Activated gamma-delta T cell treated with Interleukin-2 at 50 U/mL for 16 hours (primary cell): ENCODE results near the gene TTR.

ENCODE experiments used
- DNase-seq: peaks from one replicate; pipeline ENCODE4 v3.0.0-alpha.2; 2020

The TTR gene

DNA sequence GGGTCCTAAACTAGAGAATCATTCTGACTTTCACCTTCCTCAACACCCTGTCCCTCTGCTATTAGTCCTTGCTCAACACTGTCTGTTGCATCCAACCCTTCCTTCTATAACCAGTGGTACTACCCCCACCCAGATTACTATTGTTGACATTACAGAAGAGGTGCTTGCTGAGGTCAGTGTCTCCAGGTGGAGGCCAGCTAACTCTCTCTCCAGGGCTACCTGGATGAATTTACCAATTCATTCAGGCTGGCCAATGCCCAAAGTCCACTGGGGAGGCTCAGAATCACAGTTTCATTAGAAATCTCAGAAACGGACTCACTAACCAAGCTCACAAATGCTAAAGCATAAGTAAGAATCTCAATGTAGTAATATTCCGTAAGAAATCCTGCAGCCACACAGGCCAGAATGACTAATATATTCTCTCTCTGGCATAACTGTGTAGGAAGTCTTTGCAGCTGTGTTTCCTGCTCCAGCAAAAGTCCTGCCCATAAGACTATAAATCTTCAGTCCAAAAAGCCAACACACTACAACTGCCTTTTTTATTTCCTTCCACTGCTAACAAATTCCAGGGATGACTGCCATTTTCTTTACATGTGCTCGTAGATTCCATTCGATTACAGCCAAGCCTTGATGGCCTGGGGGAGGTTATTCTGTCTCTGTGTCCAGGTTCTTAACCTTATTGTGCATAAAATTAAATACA is 10.0 kb upstream of the TTR start:
- no peak for DNase-seq

- DNase-seq, result no peak
Observed at GRCh38 chr18:31583185-31583854, 8.4 kb upstream of the TTR start.

- no peak for DNase-seq
Observed at GRCh38 chr18:31585991-31586390, 5.7 kb upstream of the TTR start.

GRCh38 chr18:31586616-31587015 is 5.1 kb upstream of the TTR start:
- no peak for DNase-seq

- no peak for DNase-seq
Observed at GRCh38 chr18:31587529-31587928, 4.1 kb upstream of the TTR start.

DNA sequence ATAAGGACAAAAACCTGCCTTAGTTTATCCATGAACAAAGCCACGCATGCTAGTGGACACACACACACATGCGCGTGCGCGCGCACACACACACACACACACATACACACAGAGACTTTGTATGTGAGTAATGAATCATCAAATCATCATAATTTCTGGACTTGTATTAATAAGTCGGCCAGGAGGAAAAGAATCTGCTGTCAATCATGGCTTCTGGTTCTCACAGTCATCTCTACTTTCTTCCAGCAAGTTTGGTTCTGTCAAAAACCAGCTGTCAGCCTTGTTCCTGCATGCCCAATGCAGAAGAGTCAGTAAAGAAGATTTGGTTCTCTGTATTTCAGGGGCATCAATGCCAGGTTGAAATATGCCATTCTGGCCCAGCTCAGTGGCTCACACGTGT is 1.1 kb upstream of the TTR start:
- DNase-seq, result no peak

- DNase-seq, result no peak
Observed at GRCh38 chr18:31591113-31591512, 564 bp upstream of the TTR start.

DNA sequence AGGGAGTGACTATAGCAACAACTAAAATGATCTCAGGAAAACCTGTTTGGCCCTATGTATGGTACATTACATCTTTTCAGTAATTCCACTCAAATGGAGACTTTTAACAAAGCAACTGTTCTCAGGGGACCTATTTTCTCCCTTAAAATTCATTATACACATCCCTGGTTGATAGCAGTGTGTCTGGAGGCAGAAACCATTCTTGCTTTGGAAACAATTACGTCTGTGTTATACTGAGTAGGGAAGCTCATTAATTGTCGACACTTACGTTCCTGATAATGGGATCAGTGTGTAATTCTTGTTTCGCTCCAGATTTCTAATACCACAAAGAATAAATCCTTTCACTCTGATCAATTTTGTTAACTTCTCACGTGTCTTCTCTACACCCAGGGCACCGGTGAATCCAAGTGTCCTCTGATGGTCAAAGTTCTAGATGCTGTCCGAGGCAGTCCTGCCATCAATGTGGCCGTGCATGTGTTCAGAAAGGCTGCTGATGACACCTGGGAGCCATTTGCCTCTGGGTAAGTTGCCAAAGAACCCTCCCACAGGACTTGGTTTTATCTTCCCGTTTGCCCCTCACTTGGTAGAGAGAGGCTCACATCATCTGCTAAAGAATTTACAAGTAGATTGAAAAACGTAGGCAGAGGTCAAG is 955 bp downstream of the TTR start:
- DNase-seq, result no peak

GRCh38 chr18:31595121-31595771 is 3.6 kb downstream of the TTR start:
- DNase-seq, result no peak

DNA sequence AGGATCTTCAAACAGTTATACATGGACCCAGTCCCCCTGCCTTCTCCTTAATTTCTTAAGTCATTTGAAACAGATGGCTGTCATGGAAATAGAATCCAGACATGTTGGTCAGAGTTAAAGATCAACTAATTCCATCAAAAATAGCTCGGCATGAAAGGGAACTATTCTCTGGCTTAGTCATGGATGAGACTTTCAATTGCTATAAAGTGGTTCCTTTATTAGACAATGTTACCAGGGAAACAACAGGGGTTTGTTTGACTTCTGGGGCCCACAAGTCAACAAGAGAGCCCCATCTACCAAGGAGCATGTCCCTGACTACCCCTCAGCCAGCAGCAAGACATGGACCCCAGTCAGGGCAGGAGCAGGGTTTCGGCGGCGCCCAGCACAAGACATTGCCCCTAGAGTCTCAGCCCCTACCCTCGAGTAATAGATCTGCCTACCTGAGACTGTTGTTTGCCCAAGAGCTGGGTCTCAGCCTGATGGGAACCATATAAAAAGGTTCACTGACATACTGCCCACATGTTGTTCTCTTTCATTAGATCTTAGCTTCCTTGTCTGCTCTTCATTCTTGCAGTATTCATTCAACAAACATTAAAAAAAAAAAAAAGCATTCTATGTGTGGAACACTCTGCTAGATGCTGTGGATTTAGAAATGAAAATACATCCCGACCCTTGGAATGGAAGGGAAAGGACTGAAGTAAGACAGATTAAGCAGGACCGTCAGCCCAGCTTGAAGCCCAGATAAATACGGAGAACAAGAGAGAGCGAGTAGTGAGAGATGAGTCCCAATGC is 4.6 kb downstream of the TTR start:
- DNase-seq, result no peak

DNA sequence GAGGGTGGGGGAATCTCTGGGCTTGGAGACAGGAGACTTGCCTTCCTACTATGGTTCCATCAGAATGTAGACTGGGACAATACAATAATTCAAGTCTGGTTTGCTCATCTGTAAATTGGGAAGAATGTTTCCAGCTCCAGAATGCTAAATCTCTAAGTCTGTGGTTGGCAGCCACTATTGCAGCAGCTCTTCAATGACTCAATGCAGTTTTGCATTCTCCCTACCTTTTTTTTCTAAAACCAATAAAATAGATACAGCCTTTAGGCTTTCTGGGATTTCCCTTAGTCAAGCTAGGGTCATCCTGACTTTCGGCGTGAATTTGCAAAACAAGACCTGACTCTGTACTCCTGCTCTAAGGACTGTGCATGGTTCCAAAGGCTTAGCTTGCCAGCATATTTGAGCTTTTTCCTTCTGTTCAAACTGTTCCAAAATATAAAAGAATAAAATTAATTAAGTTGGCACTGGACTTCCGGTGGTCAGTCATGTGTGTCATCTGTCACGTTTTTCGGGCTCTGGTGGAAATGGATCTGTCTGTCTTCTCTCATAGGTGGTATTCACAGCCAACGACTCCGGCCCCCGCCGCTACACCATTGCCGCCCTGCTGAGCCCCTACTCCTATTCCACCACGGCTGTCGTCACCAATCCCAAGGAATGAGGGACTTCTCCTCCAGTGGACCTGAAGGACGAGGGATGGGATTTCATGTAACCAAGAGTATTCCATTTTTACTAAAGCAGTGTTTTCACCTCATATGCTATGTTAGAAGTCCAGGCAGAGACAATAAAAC is 6.5 kb downstream of the TTR start:
- DNase-seq, result no peak

DNA sequence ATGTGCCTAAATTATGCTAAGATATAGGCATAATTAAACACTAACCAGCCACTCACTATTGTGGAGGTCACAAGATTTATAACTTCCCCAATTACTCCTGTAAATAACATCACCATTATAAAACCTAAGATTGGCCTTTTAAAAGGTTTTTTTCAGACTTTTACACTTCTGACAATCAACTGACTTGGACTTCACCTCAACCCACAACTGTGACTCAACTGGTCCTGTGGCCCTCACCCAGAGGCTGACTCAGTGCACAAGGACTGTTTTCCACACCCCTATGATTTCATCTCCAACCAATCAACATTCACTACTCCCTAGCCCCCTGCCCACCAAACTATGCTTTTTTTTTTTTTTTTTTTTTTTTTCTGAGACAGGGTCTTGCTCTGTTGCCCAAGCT is 11.6 kb downstream of the TTR start:
- DNase-seq, result no peak

- DNase-seq, result no peak
Observed at GRCh38 chr18:31606265-31606664, 14.6 kb downstream of the TTR start.

DNA sequence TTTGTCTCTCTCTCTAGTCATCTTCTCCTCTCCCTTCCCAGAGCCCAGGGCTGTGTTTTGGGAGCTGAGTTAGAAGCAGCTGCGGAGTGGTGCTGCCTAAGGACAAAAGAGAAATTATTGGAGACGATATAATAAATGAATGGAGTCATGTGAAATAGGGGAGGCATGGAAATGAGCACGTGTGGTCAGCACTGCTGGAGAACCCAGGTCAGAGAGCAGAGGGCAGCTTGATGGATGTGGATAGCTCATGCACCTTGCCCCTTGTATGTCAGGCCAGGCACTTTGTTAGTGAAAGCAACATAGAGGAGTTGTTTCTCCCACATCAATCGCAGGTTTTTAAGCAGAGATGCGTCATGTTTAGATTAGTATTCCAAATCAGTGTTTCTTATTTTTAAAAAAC is 15.7 kb downstream of the TTR start:
- no peak for DNase-seq

DNA sequence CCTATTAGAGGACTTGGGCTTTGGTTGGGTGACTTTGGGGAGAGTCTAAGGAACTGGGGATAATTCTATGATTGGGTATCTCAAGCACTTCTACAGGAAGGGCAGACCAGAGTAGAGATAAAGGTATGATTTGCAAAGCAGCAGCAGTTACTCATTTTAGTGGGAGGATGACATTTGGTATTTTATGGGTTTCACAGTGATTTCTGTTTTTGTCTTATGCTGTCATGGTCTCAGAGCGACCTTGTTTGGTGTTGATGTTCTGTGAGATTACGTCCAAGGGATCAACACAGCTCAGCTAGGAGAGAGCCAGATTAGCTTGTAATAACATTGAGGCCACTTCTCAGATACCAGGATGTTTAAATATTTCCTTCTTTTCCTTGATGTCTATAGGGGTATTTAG is 18.2 kb downstream of the TTR start:
- no peak for DNase-seq

DNA sequence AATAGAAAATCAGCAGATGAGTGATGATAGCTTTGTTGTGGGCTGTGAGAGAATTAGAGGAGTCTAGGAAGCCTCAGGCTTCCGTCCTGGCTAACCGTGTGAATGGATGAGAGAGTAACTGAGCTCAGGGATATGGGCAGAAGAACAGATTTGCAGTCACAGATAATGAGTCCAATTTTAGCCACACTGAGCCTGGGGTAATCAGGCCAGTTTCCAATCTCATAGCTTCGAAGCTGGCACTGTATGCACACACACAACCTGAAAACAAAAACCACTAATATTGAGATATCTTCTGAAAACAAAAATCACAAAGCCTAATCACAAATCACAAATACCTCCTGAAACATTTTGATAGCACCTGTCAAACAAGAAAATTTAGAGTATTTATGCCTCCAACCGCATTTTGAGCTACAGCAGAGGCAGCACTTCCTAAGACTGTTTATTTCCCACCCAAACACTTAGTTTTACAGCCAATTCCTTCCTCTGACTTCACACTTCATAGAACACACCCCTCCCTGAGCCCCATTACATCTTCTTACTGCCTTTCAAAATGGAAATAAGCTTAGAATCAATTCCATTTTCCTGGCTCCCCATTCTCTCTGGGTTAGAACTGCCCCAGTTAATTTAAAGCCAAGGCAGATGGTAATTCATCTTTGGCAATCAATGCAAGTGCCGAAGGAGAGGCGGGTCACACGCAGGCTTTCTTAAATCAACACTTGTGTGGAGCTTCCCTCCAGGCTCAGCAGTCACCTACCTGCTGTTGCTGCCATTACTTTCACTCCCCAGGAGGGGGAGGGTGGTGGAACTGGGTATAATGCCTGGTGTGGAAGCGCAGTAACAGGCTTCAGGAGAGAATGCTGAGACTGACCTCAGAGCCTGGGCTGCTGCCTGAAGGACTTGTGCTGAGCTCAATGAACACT is 18.9 kb downstream of the TTR start:
- DNase-seq, result no peak

DNA sequence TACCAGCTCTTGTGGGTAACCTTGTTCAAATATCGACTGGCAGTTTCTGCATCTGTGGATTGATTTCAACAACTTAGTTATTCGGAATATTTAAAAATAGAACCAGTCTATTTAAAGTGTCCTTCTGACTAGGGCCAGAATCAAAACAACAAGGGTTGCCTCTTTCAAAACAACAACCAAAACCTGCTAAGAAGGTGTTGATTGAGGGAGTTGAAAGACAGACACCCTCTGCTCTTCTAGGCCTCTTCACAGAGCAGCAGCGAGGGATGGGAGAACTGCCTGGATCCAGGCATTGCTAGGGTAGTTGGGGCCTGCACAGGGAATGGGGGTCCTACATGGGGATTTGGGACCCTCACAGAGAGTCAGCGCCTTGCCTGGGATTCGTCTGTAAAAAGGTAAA is 19.8 kb downstream of the TTR start:
- DNase-seq, result no peak

GRCh38 chr18:31612124-31612523 is 20.4 kb downstream of the TTR start:
- DNase-seq, result no peak

- no peak for DNase-seq
Observed at GRCh38 chr18:31614044-31614443, 22.4 kb downstream of the TTR start.

GRCh38 chr18:31616586-31616985 is 24.9 kb downstream of the TTR start:
- no peak for DNase-seq
